ENCODE measurements around the gene KRTAP10-4.

Gene KRTAP10-4

GRCh38 chr21:44528634-44528995 is 44.9 kb upstream of the KRTAP10-4 start:
- DNase-seq (ENCODE audit: low read depth): no peak
- H3K4me3 ChIP-seq (ENCODE audit: low read depth, low read length): no peak overlapping the region
- TF ChIP-seq, protein P1, sequence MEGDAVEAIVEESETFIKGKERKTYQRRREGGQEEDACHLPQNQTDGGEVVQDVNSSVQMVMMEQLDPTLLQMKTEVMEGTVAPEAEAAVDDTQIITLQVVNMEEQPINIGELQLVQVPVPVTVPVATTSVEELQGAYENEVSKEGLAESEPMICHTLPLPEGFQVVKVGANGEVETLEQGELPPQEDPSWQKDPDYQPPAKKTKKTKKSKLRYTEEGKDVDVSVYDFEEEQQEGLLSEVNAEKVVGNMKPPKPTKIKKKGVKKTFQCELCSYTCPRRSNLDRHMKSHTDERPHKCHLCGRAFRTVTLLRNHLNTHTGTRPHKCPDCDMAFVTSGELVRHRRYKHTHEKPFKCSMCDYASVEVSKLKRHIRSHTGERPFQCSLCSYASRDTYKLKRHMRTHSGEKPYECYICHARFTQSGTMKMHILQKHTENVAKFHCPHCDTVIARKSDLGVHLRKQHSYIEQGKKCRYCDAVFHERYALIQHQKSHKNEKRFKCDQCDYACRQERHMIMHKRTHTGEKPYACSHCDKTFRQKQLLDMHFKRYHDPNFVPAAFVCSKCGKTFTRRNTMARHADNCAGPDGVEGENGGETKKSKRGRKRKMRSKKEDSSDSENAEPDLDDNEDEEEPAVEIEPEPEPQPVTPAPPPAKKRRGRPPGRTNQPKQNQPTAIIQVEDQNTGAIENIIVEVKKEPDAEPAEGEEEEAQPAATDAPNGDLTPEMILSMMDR (conservative IDR thresholded peaks at IDR 0.05; ENCODE audit: low read depth, low read length): no peak

GRCh38 chr21:44529011-44529421 is 44.5 kb upstream of the KRTAP10-4 start:
- no peak for DNase-seq (ENCODE audit: low read depth)
- H3K4me3 ChIP-seq (ENCODE audit: low read depth, low read length): no peak overlapping the region
- TF ChIP-seq, protein P1 (conservative IDR thresholded peaks at IDR 0.05; ENCODE audit: low read depth, low read length): no peak

DNA sequence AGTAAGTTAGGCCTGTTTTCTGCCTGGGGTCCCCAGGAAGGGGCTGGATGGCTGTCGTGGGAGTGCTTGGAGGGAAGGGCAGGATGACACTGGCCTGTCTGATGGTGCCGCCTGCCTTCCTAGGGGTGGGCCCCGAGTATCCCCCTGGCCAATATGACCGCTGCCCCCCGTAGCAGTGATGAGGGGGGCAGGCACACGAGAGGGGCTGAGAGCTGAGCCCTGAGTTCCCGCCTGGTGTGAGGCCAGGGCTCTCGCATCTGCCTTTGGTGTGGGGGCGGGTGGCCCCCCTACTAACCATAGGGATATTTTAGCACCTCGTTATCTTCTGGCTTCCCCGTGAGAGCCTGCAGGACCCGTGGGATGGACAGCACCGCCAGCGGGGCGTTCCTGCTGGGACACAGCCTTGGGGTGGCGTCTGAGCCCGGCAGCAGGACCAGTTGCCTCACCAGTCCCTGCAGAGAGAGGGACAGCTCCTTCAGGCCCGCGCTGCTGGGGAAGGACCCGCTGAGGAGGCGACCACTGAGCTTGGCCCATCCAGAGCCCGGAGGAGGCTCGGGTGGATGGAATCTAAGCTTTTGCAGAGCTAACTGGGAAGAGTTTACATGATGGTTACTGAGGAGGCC is 43.9 kb upstream of the KRTAP10-4 start:
- TF ChIP-seq, protein P1 (conservative IDR thresholded peaks at IDR 0.05; ENCODE audit: low read depth, low read length): no peak
- DNase-seq (ENCODE audit: low read depth): no peak
- H3K4me3 ChIP-seq (ENCODE audit: low read depth, low read length): no peak overlapping the region

DNA sequence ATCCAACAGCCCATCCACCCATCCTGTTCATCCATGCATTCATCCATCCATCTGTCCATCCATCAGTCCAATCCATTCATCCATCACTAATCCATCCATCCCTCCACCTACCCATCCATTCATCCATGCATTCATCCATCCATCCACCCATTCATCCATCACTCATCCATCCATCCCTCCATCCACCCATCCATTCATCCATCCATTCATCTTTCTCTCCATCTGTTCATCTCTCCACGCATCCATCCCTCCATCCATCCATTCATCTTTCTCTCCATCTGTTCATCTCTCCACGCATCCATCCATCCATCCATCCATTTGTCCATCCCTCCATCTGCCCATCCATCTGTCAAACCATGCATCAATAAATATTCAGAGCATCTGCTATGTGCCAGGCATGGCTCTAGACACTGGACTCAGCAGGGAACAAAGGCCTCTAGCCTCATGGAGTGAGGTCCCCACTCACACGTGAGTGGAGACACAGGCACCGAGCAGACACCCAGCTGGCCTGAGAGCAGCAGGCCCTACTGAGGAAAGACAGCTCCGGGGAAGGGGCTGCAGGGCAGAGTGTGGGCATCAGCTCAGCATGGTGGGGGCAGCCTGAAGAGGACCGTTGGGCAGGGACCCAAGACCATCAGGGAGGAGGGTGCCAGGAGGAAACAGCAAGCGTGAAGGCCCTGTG is 43.2 kb upstream of the KRTAP10-4 start:
- TF ChIP-seq, protein P1 (conservative IDR thresholded peaks at IDR 0.05; ENCODE audit: low read depth, low read length): no peak
- DNase-seq (ENCODE audit: low read depth): no peak

GRCh38 chr21:44530903-44531605 is 42.5 kb upstream of the KRTAP10-4 start:
- no peak overlapping the region for H3K4me3 ChIP-seq (ENCODE audit: low read depth, low read length)
- no peak for DNase-seq (ENCODE audit: low read depth)
- TF ChIP-seq, protein P1 (conservative IDR thresholded peaks at IDR 0.05; ENCODE audit: low read depth, low read length): no peak

More for the DNA sequence above, 43.2 kb upstream of the KRTAP10-4 start:
- no peak overlapping the region for H3K4me3 ChIP-seq (ENCODE audit: low read depth, low read length)

DNA sequence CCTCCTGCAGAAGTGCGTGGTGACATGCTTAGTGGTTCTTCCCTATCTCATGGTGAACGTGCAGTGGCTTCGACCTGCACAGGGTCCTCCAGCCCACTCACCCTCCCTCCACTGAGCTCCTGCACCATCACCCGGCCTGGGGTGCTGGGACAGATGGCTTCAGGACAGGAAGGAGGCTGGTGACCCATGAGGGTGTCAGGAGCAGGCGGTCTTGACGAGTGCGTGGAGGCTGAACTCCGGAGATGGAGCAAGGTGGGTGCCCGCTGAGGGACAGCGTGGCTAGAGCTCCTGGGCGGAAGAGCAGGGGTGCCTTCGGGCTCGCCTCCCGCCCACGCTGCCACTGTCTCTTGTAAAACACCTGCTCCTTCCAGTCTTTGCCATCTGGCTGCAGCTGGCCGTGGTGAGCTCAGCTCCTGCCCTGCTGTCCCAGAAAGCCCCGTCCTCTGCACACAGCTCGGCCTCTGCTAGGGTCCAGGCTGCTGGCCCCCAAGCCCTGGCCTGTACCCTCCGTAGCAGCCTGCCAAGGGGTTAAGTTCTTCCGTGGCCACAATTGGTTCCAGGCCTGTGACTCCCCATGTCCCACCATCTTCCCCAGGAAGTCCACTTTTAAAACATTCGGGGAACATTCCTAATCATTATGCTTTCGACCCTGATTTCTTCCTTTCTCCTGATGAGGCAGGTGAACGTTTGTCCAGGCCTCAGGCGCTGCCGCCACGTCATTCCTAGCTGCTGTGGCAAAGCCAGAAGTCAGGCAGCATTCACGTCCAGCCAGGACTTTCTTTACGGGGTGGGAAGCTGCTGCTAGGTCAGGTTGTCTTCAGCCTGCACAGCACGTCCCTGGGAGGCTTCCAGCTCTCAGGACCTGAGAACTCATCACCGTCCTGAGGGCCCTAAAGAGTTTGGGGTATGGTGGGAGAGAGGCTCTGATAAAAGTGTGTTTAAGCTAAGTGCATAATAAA is 41.6 kb upstream of the KRTAP10-4 start:
- TF ChIP-seq, protein P1 (conservative IDR thresholded peaks at IDR 0.05; ENCODE audit: low read depth, low read length): no peak
- no peak overlapping the region for H3K4me3 ChIP-seq (ENCODE audit: low read depth, low read length)
- DNase-seq (ENCODE audit: low read depth): no peak

All from choroid plexus epithelial cell (primary cell).